ENCODE data around the gene TIMM10. TPM values are rescaled to one million over a fixed set of nuclear protein-coding genes. Genes with fewer than 3 reads are reported as not detected.

The TIMM10 gene
- total and polyA plus RNA-seq, 4 donors = 27.0 to 52.1 (median 43.7) TPM

DNA sequence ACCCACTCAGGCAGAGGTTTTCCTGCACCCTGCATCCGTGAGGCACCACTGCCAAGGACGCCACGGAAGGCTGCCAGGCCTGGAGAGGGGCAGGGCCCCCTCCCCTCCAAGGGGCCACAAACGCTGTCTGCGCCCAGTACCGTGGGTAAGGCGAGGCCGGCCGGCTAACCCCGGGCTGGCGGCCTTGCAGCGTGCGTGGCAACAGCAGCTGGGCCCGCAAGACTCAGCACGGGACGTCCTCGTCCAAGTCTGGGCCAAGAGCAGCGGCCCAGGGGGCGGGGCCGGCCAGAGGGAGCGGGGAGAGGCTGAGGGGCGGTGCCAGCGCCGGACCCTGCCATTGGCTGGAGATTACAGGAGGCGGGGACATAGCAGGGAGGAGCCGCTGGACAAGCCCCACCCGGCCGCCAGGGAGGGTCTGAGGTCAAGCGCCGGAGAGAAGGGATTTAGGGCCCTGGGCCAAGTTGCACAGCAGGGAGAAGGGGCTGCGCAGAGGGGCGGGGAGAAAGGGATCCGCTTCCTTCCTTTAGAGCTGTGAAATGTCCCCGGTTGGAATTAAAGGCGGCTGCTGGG, 31.1 kb downstream of the TIMM10 start:
- Histone ChIP-seq H3K27me3 (ENCODE audit: control insufficient read depth, insufficient read depth, low read length) (no peaks in the 10 kb centered on the region), H3K4me3 (ENCODE audit: low read depth, low read length) (peak overlapping the region; percentile 43), H3K9me3 (ENCODE audit: control insufficient read depth, insufficient read depth, low read length) (no peaks in the 10 kb centered on the region), H3K4me1 (ENCODE audit: control insufficient read depth, insufficient read depth, low read length) (peaks cover 21% of the 10 kb centered on the region), H3K36me3 (ENCODE audit: control insufficient read depth, insufficient read depth, low read length) (peaks cover 4% of the 10 kb centered on the region), H3K27ac (ENCODE audit: low read depth, low read length) (peak overlapping the region; percentile 54)
- WGBS (ENCODE audit: insufficient coverage) = under 1% methylated on average over 30 of the region's 35 CpGs
- DNase-seq (ENCODE audit: low read depth in 4 of 6, low spot score in 6 of 6) = peak; percentile 56 to 96 (median 72)

DNA sequence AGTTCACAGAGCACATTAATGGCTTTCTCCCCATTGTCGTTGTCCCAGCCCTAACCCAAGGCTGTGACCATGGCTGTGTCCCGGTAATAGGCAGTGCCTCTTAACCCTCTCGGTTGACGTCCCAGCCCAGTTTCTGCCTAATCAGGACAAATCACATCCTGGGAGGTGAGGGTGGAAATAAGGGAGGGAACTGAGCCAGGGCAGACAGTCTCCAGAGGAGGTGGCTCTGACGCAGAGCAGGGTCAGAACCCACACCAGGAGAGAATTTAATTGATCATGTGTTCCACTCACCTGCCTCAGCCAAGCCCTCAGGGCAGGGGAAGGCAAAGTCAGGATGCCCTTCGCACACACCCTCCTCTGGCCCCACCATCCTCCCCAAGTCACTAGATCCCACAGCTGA, 32.0 kb downstream of the TIMM10 start:
- Histone ChIP-seq H3K9me3 (ENCODE audit: control insufficient read depth, insufficient read depth, low read length) (no peaks in the 10 kb centered on the region), H3K4me1 (ENCODE audit: control insufficient read depth, insufficient read depth, low read length) (peaks cover 26% of the 10 kb centered on the region), H3K4me3 (ENCODE audit: low read depth, low read length) (no peak overlapping the region), H3K27ac (ENCODE audit: low read depth, low read length) (no peak overlapping the region), H3K36me3 (ENCODE audit: control insufficient read depth, insufficient read depth, low read length) (peaks cover 4% of the 10 kb centered on the region), H3K27me3 (ENCODE audit: control insufficient read depth, insufficient read depth, low read length) (no peaks in the 10 kb centered on the region)
- 76% methylated on average over 4 of the region's 6 CpGs for WGBS (ENCODE audit: insufficient coverage)
- no peak for DNase-seq (ENCODE audit: low read depth in 4 of 6, low spot score in 6 of 6)

DNA sequence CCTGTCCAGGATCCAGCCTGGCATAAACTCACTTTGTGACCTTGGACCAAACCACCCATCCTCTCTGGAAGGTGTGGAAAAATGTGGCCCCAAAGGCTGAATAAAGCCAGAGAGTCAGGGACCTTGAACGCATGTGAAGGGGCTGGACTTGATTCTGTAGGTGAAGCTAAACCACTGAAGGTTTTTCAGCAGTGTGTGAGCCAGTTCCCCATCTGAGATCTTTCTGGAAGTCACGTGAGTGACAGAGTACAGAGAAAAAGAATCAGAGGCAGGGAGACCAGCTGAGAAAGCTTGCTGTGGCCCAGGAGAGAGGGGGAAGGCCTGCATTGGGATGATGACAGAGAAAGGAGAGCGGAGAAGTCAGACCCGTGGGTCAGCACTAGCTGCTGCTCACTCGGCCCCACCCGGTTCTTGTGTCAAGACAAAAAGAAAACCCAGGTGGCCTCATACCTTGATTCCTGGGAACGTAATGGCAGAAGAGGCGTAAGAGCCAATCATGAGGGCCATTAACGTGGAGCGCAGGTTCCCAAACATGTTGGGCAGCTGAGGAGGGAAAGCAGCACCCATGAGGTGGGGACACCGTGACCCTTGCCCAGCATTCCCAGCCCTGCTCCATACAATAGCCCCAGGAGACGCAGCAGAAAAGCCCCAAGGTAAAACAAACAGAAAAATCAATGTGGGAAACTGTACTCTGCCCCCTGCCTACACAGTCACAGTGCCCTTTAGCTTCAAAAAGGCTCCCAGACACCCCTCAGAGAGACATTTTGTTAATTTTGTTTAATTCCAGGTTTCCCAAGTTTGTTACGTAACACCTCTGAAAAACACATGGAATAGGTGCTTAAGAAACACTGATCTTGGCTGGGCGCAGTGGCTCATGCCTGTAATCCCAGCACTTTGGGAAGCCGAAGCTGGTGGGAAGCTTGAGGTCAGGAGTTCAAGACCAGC, 33.0 kb downstream of the TIMM10 start:
- Histone ChIP-seq H3K9me3 (ENCODE audit: control insufficient read depth, insufficient read depth, low read length) (no peaks in the 10 kb centered on the region), H3K4me3 (ENCODE audit: low read depth, low read length) (no peak overlapping the region), H3K36me3 (ENCODE audit: control insufficient read depth, insufficient read depth, low read length) (peaks cover 4% of the 10 kb centered on the region), H3K4me1 (ENCODE audit: control insufficient read depth, insufficient read depth, low read length) (peaks cover 26% of the 10 kb centered on the region), H3K27ac (ENCODE audit: low read depth, low read length) (no peak overlapping the region), H3K27me3 (ENCODE audit: control insufficient read depth, insufficient read depth, low read length) (no peaks in the 10 kb centered on the region)
- WGBS (ENCODE audit: insufficient coverage) = 84% methylated on average over 13 of the region's 15 CpGs
- no peak for DNase-seq (ENCODE audit: low read depth in 4 of 6, low spot score in 6 of 6)

DNA sequence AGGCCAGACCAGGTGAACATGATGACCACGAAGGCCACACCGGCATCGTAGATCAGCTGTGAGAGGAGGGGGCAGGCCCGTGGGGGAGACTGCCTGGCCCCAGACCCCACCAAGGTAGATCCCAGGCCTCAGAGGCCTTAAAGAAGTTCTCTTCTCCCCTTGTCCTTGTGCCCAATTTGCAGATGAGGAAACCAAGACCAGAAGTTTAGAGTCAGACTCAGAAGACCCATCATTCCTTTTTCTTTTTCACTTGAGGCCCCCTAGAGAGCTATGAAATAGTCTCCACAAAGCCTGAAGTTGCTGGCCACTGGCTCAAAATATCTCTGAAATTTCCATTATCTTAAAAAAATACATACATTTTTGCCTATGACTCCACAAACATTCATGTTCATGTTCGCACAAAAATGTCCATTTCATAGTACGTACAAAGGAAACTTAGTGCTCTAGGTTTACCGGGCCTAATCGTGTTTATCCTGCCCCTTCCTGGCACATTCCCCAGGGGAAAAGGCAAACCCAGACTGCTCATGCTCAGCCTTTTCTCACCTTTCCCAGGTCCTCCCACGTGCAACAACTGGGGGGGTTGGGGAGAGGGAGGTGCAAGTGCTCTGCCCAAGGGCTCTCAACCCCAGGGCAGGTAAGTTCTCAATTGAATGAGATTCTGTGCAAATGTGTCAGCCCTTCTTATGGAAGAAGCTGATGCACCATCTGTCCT, 34.3 kb downstream of the TIMM10 start:
- Histone ChIP-seq H3K9me3 (ENCODE audit: control insufficient read depth, insufficient read depth, low read length) (no peaks in the 10 kb centered on the region), H3K27ac (ENCODE audit: low read depth, low read length) (no peak overlapping the region), H3K4me3 (ENCODE audit: low read depth, low read length) (no peak overlapping the region), H3K36me3 (ENCODE audit: control insufficient read depth, insufficient read depth, low read length) (peaks cover 4% of the 10 kb centered on the region), H3K27me3 (ENCODE audit: control insufficient read depth, insufficient read depth, low read length) (no peaks in the 10 kb centered on the region), H3K4me1 (ENCODE audit: control insufficient read depth, insufficient read depth, low read length) (peaks cover 26% of the 10 kb centered on the region)
- DNase-seq (ENCODE audit: low read depth in 4 of 6, low spot score in 6 of 6) = no peak
- 95% methylated on average over 8 of the region's 9 CpGs for WGBS (ENCODE audit: insufficient coverage)

DNA sequence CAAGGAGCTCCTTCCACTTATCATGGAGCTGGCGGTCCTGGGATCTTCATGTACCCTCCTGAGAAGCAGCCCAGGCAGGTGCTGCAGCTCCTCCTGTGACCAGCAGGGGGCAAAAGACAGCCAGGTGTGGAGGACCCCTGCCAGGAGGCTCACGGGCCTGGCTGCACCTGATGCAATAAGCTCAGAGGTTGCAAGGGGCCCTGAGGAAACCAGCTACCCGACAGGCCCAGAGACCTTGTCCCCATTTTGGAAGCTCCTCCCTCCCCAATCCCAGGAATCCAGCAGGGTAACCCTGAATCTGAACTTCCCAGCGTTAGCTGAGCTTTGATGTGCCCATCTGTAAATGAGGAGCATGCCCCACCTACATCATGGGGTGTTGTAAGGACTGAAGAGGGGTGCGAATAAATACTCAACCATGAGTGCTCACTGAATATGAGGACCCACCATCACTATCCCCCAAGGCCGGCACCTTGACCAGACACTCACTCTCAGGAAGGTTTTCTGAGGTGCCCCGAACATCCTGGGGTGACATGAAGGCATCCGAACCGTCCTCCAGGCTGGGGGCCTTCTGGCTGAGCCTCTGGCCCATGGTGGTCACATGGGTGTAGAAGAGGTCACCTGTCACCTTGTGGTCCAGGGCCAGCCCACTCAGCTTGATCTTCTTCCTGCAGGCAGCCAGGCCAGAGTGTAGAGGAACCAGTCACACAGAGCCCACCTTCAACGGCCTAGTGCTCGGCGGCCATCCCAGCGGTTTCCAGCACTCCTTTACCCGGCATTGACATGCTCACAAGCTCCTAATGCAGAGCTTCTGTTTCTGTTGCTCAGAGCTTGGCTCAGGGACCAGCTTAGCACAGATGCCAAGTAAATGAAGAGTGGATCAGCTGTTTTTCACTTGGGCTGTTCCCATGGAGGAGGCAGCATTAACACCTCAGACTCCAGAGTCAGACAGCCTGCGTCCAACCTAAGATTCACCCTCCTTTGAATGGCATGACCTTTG, 36.7 kb downstream of the TIMM10 start:
- Histone ChIP-seq H3K27me3 (ENCODE audit: control insufficient read depth, insufficient read depth, low read length) (no peaks in the 10 kb centered on the region), H3K9me3 (ENCODE audit: control insufficient read depth, insufficient read depth, low read length) (no peaks in the 10 kb centered on the region), H3K4me1 (ENCODE audit: control insufficient read depth, insufficient read depth, low read length) (peaks cover 7% of the 10 kb centered on the region), H3K4me3 (ENCODE audit: low read depth, low read length) (no peak overlapping the region), H3K27ac (ENCODE audit: low read depth, low read length) (no peak overlapping the region), H3K36me3 (ENCODE audit: control insufficient read depth, insufficient read depth, low read length) (no peaks in the 10 kb centered on the region)
- peak in 2 of 6 donors; percentile 29 to 78 for DNase-seq (ENCODE audit: low read depth in 4 of 6, low spot score in 6 of 6)
- 59% methylated on average over 11 of the region's 15 CpGs for WGBS (ENCODE audit: insufficient coverage)

DNA sequence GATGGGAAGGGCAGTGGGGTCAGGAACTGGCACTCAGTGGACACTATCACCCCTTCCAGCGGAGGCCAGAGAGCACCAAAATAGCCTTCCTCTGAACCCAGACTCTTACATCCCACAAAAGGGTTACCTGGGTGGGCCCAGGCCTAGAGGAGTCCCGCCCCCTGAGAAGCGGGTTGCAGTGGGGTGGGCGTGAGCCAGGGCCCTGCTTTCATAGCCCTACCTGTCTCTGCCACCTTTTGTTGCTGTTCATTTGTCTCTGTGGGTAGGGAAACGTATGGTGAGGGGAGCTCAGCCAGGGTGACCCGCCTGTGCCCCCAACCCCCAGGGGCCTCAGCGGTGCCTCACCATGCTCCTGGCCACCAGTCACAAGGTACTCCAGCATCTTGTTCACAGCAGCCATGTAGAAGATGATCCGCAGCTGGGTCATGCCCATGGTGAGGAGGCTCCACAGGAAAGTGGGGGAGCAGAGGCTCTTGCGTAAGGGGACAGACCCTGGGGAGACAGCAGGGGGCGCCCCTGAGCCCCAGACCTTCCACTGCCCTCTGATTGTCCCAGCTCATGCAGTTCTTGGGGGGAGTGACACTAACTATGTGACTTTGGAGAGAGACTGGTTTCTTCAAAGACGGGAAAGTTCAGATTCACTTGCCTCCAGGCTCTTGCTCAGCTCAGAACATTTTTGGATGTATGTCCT, 39.0 kb downstream of the TIMM10 start:
- no peak overlapping the region for H3K4me3 ChIP-seq (ENCODE audit: low read depth, low read length)
- 77% methylated on average over 8 of the region's 11 CpGs for whole genome bisulfite sequencing (ENCODE audit: insufficient coverage)
- H3K4me1 ChIP-seq (ENCODE audit: control insufficient read depth, insufficient read depth, low read length) = peaks cover 5% of the 10 kb centered on the region
- H3K36me3 ChIP-seq (ENCODE audit: control insufficient read depth, insufficient read depth, low read length) = no peaks in the 10 kb centered on the region
- H3K27me3 ChIP-seq (ENCODE audit: control insufficient read depth, insufficient read depth, low read length) = no peaks in the 10 kb centered on the region
- no peak overlapping the region for H3K27ac ChIP-seq (ENCODE audit: low read depth, low read length)
- H3K9me3 ChIP-seq (ENCODE audit: control insufficient read depth, insufficient read depth, low read length) = no peaks in the 10 kb centered on the region
- DNase-seq (ENCODE audit: low read depth in 4 of 6, low spot score in 6 of 6) = no peak

DNA sequence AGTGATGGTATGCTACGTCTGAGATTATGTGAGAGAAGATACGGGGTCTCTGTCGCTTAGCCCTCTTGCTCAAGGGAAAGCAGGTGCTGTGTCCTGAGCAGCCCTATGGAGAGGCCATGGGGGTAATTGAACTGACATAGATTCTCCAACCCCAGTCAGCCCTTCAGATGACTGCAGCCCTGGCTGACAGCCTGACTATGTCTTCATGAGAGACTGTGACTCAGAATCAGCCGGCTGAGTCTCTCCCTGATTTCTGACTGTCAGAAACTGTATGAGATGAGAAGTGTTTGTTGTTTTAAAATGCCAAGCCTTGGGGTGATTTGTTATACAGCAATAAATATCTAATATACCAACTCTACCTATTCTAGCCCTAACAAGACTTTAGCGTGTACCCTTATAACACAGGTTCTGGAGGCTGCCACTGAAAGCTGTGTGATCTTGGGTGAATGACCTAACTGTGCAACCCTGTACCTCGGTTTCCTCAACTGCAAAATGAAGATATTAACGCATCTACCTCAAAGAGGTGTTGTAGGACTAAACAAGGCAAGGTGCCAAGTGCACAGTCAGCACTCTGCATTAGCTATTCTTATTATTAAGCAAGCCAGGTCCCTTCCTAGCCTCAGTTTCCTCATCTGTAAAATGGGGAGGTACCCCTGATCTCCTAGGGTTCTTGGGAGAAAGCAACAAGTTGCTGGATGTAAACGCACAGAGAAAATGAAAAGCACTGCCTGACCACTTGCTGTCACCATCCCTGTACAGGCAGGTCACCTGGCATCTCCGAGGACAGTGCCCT, 39.9 kb downstream of the TIMM10 start:
- WGBS (ENCODE audit: insufficient coverage) = 95% methylated on average over 5 of the region's 9 CpGs
- Histone ChIP-seq H3K36me3 (ENCODE audit: control insufficient read depth, insufficient read depth, low read length) (no peaks in the 10 kb centered on the region), H3K4me3 (ENCODE audit: low read depth, low read length) (no peak overlapping the region), H3K27ac (ENCODE audit: low read depth, low read length) (no peak overlapping the region), H3K9me3 (ENCODE audit: control insufficient read depth, insufficient read depth, low read length) (no peaks in the 10 kb centered on the region), H3K27me3 (ENCODE audit: control insufficient read depth, insufficient read depth, low read length) (no peaks in the 10 kb centered on the region), H3K4me1 (ENCODE audit: control insufficient read depth, insufficient read depth, low read length) (peaks cover 5% of the 10 kb centered on the region)
- no peak for DNase-seq (ENCODE audit: low read depth in 4 of 6, low spot score in 6 of 6)

DNA sequence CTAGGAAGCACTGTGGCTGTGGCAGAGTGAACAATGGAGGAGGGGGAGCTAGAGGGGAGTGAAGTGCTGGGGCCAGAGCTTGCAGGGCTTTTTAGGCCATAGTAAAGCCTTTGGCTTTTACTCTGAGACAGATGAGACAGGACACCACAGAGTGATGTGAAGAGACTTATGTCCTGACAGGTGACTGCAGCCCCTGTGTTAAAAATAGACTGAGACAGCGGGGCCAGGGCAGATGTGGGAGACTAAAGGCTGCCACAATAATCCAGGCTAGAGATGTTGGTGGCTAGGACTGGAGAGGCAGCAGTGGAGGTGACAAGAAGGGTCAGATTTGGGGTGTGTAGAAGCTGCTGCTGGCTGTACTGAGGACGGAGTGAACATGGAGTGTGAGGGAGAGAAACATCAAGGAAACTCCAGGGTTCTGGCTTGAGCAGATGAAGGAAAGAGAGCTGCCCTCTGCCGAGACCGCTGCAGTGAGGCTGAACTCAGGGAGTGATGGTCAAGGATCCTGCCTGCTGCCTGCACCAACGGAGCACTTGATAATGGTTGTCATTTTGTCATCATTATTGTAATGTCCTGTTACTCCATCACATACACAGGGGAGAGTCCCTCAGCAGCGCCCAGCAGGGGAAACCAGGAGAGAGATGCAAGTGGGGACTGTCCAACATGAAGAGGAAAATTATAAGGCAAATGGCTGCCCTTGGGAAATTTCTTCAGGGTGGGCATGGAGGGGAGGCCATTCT, 42.5 kb downstream of the TIMM10 start:
- WGBS (ENCODE audit: insufficient coverage) = 86% methylated on average over 2 of the region's 6 CpGs
- Histone ChIP-seq H3K9me3 (ENCODE audit: control insufficient read depth, insufficient read depth, low read length) (no peaks in the 10 kb centered on the region), H3K36me3 (ENCODE audit: control insufficient read depth, insufficient read depth, low read length) (no peaks in the 10 kb centered on the region), H3K4me3 (ENCODE audit: low read depth, low read length) (no peak overlapping the region), H3K4me1 (ENCODE audit: control insufficient read depth, insufficient read depth, low read length) (peaks cover 11% of the 10 kb centered on the region), H3K27me3 (ENCODE audit: control insufficient read depth, insufficient read depth, low read length) (peaks cover 5% of the 10 kb centered on the region), H3K27ac (ENCODE audit: low read depth, low read length) (no peak overlapping the region)
- DNase-seq (ENCODE audit: low read depth in 4 of 6, low spot score in 6 of 6) = no peak
